ENCODE data around the gene PLXNB1. TPM values are rescaled to one million over a fixed set of nuclear protein-coding genes. Genes with fewer than 3 reads are reported as not detected.

The PLXNB1 gene
- total RNA-seq, 1 donor = 35.0 TPM

- DNase-seq (ENCODE audit: low read depth) = no peak
- H3K4me3 ChIP-seq (ENCODE audit: low read depth, low read length) = no peak overlapping the region
- TF ChIP-seq, protein P1, sequence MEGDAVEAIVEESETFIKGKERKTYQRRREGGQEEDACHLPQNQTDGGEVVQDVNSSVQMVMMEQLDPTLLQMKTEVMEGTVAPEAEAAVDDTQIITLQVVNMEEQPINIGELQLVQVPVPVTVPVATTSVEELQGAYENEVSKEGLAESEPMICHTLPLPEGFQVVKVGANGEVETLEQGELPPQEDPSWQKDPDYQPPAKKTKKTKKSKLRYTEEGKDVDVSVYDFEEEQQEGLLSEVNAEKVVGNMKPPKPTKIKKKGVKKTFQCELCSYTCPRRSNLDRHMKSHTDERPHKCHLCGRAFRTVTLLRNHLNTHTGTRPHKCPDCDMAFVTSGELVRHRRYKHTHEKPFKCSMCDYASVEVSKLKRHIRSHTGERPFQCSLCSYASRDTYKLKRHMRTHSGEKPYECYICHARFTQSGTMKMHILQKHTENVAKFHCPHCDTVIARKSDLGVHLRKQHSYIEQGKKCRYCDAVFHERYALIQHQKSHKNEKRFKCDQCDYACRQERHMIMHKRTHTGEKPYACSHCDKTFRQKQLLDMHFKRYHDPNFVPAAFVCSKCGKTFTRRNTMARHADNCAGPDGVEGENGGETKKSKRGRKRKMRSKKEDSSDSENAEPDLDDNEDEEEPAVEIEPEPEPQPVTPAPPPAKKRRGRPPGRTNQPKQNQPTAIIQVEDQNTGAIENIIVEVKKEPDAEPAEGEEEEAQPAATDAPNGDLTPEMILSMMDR (IDR thresholded peaks at IDR 0.05; ENCODE audit: insufficient read depth, low read depth, low read length) = no peak
These were observed 4.8 kb upstream of the PLXNB1 start for GRCh38 chr3:48434591-48435222.

- DNase-seq (ENCODE audit: low read depth) = peak; percentile 75
- TF ChIP-seq, protein P1 (IDR thresholded peaks at IDR 0.05; ENCODE audit: insufficient read depth, low read depth, low read length) = no peak
- peak overlapping the region; percentile 10 for H3K4me3 ChIP-seq (ENCODE audit: low read depth, low read length)
These were observed 3.7 kb upstream of the PLXNB1 start for GRCh38 chr3:48433472-48434118.

GRCh38 chr3:48432411-48433371, 2.8 kb upstream of the PLXNB1 start:
- no peak for DNase-seq (ENCODE audit: low read depth)
- H3K4me3 ChIP-seq (ENCODE audit: low read depth, low read length) = no peak overlapping the region

DNA sequence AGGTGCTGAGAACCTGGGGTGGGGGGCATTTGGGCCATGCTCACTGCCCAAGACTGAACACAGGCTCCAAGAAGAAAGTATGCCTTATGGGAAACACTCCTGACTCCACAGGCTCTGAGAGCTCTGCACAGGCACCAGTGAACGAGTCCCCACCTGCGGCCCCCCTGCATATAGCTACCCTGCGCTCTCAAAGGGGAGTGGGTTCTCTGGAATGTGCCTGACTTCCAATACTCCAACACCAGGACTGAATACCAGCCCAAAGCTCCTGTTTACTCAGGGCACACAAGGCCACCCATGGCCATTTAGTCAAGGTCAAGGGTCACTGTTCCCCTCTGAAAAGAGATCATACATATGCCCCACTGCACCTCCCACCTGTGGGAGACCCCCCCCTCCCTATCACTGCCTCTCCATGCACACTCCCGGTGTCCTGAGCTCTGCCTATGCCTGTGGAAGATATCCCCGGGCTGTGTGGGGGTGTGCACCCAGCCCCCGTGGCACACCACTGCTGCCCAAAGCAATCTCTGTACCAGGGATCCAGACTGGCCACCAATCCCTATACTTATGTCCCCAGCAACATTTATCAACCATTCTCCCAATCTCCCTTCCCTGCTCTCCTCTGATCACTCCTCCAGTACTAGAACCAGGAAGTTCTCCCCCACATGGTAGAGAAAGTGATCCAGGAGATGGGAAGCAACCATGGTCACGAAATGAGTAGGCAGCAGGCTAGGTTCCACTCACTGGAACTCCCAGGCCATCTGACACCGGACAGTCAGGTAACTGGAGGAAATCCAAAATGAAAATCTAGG, 1.5 kb upstream of the PLXNB1 start:
- no peak overlapping the region for H3K4me3 ChIP-seq (ENCODE audit: low read depth, low read length)
- TF ChIP-seq, protein P1 (IDR thresholded peaks at IDR 0.05; ENCODE audit: insufficient read depth, low read depth, low read length) = no peak
- no peak for DNase-seq (ENCODE audit: low read depth)

More at GRCh38 chr3:48432411-48433371, 2.8 kb upstream of the PLXNB1 start:
- TF ChIP-seq, protein P1 (IDR thresholded peaks at IDR 0.05; ENCODE audit: insufficient read depth, low read depth, low read length) = peak; percentile 8

DNA sequence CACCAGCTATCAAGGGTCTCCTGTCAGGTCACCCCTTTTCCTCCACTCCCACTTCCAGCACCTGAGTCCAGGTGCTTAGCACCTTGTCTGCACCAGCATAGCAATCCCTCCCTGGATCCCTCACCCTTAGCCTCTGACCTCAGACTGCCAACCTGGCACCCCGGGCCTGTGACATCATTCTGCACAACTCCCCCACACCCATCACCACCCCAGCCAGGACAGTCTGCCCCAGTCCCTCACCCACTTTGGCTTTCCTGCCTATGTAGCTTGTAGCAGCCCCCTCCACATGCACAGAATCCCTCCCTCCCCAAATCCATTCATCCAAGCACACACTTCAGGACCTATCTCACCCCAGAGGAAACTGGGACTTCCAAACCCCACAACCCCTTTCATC, 819 bp upstream of the PLXNB1 start:
- no peak overlapping the region for H3K4me3 ChIP-seq (ENCODE audit: low read depth, low read length)
- no peak for DNase-seq (ENCODE audit: low read depth)
- TF ChIP-seq, protein P1 (IDR thresholded peaks at IDR 0.05; ENCODE audit: insufficient read depth, low read depth, low read length) = no peak
